Uterus (tissue), 2 donors: ENCODE results near the gene NR1H4.

Source experiments
- POLR2A ChIP-seq, 2 donors: fragments of 450-650 bp; IDR thresholded peaks; one replicate each; pipeline ENCODE4 v1.6.1; 2016; ENCODE audit warnings: antibody characterized with exemption in 2 of 2, mild to moderate bottlenecking in 1 of 2, moderate library complexity in 1 of 2
- TF ChIP-seq, protein P1 (sequence below), 4 experiments: fragments of 200-600 bp in 2 of 4; fragments of 450-650 bp in 2 of 4; sonication (generic) in 2 of 4; IDR thresholded peaks; one replicate each; pipeline ENCODE4 v1.5.1; 2016 to 2019; ENCODE audit warnings: antibody characterized with exemption in 4 of 4, mild to moderate bottlenecking in 2 of 4, moderate library complexity in 1 of 4

DNA sequence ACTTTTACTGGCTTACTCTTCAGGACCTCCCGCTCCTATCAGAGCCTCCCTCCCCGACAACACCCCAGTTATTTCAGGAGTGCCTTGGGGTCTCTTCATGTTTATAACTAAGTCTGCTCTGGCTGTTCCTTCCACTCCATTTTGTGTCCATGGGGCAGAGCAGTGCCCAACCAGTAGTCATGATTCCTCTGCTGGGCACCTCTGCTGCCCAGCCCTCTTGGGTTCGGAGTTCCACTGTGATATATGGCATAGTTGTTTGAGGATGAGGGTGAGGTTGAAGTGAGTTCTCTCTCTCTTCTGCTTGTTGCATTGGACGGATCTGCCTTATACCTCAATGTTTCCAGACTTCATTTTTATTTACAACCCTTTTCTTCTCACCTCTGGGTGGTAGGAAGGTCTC lies 17.4 kb downstream of the NR1H4 start:
- TF ChIP-seq, protein P1, sequence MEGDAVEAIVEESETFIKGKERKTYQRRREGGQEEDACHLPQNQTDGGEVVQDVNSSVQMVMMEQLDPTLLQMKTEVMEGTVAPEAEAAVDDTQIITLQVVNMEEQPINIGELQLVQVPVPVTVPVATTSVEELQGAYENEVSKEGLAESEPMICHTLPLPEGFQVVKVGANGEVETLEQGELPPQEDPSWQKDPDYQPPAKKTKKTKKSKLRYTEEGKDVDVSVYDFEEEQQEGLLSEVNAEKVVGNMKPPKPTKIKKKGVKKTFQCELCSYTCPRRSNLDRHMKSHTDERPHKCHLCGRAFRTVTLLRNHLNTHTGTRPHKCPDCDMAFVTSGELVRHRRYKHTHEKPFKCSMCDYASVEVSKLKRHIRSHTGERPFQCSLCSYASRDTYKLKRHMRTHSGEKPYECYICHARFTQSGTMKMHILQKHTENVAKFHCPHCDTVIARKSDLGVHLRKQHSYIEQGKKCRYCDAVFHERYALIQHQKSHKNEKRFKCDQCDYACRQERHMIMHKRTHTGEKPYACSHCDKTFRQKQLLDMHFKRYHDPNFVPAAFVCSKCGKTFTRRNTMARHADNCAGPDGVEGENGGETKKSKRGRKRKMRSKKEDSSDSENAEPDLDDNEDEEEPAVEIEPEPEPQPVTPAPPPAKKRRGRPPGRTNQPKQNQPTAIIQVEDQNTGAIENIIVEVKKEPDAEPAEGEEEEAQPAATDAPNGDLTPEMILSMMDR (IDR thresholded peaks at IDR 0.05): no peak
- TF ChIP-seq POLR2A (IDR thresholded peaks at IDR 0.05): no peak
